T-helper 9 cell (primary cell): Measurements from ENCODE around the gene HES5.

Experiments used
- DNase-seq: peaks from one replicate; pipeline ENCODE4 v3.0.0-alpha.2; 2020

The HES5 gene

GRCh38 chr1:2514863-2515762, 14.9 kb downstream of the HES5 start:
- no peak for DNase-seq

- no peak for DNase-seq
These were observed 16.0 kb downstream of the HES5 start for GRCh38 chr1:2513939-2514652.

GRCh38 chr1:2512862-2513421, 17.1 kb downstream of the HES5 start:
- no peak for DNase-seq

GRCh38 chr1:2510366-2511155, 19.5 kb downstream of the HES5 start:
- DNase-seq, result no peak

- no peak for DNase-seq
These were observed 20.5 kb downstream of the HES5 start for GRCh38 chr1:2509589-2509988.

- DNase-seq, result no peak
These were observed 21.3 kb downstream of the HES5 start for GRCh38 chr1:2508751-2509150.

GRCh38 chr1:2508180-2508579, 21.9 kb downstream of the HES5 start:
- no peak for DNase-seq

GRCh38 chr1:2507744-2508155, 22.3 kb downstream of the HES5 start:
- DNase-seq, result no peak

- DNase-seq, result no peak
These were observed 23.0 kb downstream of the HES5 start for GRCh38 chr1:2506901-2507565.

- DNase-seq, result no peak
These were observed 23.8 kb downstream of the HES5 start for GRCh38 chr1:2506007-2506860.

- no peak for DNase-seq
These were observed 24.5 kb downstream of the HES5 start for GRCh38 chr1:2505461-2505994.

- DNase-seq, result no peak
These were observed 25.2 kb downstream of the HES5 start for GRCh38 chr1:2504949-2505272.

- DNase-seq, result no peak
These were observed 25.7 kb downstream of the HES5 start for GRCh38 chr1:2504225-2504948.

- DNase-seq, result no peak
These were observed 26.4 kb downstream of the HES5 start for GRCh38 chr1:2503554-2504224.

GRCh38 chr1:2502661-2503553, 27.2 kb downstream of the HES5 start:
- DNase-seq, result no peak

- DNase-seq, result no peak
These were observed 27.9 kb downstream of the HES5 start for GRCh38 chr1:2502210-2502609.

GRCh38 chr1:2501820-2502119, 28.3 kb downstream of the HES5 start:
- DNase-seq, result no peak

GRCh38 chr1:2501041-2501819, 28.8 kb downstream of the HES5 start:
- DNase-seq, result no peak
